GM19193 (cell line): ENCODE data around the gene EXOC4.

Experiments
- POLR2A ChIP-seq: IDR thresholded peaks from 4 replicates; pipeline ENCODE4 v1.6.1; 2011; ENCODE audit not compliant: insufficient read depth, insufficient read length; ENCODE audit errors: extremely low read depth

EXOC4 gene

GRCh38 chr7:133675510-133676218 is 422.8 kb downstream of the EXOC4 start:
- TF ChIP-seq POLR2A, result no peak

DNA sequence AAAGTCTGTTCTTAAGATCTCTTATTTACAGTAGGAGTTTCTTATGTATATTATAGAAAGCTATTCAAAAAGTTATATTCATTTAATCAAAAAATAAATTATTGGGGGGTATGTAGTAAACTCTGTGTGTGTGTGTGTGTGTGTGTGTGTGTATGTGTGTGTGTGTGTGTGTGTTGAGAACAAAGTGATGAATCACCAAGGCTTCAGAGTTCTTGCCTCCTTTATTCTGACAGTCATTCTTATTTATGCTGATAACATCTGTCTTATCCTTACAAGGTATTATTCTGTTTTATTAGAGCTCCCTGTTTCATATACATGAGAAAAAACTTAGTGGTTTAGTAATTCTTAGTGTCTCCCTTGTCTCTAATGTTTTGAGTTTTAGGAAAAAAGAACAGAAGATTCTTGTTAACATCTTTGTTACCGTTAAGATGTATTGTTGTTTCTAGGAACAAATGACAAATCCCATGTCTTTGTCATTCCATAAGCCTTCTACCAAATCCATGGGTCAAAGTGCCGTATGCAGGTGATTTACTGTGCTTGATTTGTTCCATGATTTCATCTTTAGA is 424.0 kb downstream of the EXOC4 start:
- no peak for TF ChIP-seq POLR2A

- TF ChIP-seq POLR2A, result no peak
Observed at GRCh38 chr7:133678137-133678814, 425.4 kb downstream of the EXOC4 start.

DNA sequence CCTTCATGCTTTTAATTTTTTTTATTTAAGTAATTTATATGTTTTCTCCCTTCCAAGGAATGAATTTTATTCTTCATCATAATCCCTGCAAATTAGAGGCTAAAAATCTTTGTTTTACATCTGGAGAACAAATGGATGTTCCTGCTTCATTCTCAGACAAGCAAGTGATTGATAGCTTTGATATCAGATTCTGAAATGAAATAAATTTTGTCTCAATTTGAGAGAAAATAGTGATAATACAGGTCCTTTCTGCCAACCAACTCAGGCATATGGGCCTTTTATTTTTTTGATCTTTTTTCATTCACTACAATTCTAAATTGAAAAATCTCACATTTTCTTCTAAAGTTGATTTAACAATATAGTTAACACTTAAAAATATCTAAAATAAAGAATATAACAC is 427.1 kb downstream of the EXOC4 start:
- TF ChIP-seq POLR2A, result no peak

DNA sequence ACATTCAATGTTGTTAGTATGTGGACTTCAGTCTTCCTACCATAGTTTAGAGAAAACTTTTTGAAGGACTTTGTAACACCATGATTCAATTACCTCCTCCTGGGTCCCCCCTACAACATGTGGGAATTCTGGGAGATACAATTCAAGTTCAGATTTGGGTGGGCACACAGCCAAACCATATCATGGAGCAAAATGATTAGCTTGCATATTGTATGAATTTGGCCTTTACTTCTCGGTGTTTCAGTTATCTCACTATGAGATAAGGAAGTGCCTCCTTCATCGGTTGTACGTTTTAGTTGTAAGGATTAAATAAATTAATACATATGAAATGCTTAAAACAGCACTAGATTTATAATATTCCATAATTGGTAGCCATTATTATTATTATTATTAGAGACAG is 428.7 kb downstream of the EXOC4 start:
- TF ChIP-seq POLR2A, result no peak

DNA sequence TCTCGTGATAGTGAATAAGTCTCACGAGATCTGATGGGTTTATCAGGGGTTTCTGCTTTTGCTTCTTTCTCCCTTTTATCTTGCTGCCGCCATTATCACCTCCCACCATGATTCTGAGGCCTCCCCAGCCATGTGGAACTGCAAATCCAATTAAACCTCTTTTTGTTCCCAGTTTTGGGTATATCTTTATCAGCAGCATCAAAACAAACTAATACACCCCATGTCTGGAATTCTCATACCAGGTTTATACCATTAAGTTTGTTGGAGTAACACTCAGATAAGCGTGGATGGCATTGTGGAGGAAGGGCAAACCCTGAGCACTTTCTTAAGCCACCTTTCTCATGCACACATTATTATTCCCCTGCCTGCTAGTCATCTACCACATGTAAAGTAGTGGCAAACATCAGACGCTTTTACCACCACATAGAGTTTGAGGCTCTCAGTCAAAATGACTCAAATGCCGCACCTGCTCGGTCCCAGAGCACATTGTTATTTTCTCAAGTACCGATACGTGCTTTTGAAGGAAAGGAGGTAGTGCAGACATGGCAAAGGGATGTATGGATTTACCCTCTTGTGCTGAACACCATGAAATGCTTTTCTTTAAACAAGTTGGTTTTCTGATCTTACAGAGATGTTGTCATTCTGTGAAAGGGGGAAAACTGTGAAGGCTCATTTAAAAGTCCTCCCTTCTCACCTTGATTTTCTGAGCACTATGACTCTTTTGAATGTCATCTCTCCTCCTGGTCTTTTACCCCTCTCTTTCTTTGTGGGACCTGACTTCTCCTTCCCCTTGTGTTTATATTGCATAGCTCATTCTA is 429.7 kb downstream of the EXOC4 start:
- TF ChIP-seq POLR2A, result no peak

DNA sequence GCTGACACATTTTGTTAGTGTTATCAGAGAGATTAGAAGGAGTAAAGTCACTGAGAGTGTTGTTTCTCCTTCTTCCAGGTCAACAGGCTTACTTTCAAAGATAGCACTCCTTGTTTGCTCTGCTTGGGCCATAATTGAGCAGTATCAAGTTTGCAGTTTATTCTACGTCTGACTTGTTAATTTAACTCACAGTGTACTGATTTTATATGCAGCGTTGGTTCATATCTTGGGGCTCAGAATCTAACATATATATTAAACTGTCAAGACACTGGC is 430.2 kb downstream of the EXOC4 start:
- no peak for TF ChIP-seq POLR2A

DNA sequence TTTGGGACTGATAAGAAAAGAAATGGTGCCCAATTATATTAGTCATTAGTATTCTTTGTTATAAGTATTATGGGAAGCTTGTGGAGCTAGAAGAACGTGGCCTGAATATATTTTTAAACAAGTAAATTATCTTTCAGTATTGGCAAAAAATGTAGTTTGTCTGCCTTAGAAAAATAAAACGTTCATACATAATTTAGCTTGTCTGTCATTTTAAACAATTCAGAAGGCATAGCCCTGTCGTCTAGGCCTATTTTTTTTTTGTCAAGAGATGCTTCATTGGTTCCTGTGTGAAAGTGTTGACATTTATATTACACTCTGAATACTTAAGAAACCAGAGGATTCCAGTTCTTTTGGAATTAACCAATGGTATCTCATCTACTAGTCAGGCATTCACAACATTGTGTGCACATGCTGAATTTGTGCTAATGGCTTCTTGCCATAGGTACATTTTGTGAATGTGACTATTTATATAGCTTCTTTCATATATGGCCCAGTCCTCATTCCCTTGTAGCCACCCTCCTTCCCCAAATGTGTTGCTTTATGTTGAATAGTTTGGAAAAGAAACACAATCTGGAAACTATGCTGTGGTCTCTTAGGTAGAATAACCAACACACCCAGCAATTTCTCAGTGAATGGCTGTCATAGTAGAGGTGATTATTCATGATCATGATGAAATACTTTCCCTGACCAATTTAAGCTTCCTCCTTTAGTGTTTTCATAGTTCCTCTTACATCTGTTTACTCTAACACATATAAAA is 435.8 kb downstream of the EXOC4 start:
- TF ChIP-seq POLR2A, result no peak

- no peak for TF ChIP-seq POLR2A
Observed at GRCh38 chr7:133690740-133691139, 437.9 kb downstream of the EXOC4 start.

DNA sequence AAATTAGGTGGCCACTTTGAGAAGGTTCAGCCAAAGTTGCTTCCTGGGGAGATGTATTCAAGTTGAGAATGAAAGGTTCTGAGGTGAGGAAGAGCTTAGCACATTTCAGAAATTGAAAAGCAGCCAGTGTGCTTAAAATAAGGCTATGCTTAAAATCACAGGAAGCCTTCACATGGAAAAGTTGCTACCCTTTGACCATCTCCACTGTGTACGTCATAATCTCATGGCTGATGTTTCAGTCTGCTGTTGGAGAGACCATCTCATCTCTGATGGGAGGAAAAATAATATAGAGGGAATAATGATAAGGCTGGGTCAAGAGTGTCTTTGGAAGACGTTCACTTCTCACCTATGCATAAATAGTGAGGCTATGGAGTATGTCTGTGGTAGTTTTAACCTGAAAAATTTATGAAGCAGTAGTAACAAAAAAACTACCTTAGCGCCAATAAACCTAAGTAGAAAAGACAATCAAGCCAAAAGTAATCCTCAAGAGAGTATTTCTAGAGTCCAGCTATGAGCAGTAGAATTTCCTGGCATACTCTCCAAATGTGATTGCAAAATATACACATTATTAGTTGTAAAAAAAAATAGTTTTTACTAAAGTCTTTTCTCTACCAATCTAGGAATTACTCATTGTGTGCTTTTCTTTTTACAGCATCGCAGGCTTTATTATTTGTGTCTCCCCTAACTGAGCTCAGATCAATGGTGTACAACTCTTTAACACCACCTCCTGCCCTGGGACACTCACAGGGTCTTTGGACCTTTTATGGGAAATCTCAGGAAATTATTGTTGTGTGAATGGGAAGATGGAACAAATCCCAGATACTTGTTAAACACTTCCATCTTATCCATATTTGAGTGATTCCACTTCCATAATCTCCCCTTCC is 439.1 kb downstream of the EXOC4 start:
- no peak for TF ChIP-seq POLR2A

GRCh38 chr7:133693281-133693680 is 440.4 kb downstream of the EXOC4 start:
- no peak for TF ChIP-seq POLR2A

GRCh38 chr7:133696056-133696455 is 443.2 kb downstream of the EXOC4 start:
- TF ChIP-seq POLR2A, result no peak

- no peak for TF ChIP-seq POLR2A
Observed at GRCh38 chr7:133697585-133697984, 444.7 kb downstream of the EXOC4 start.

GRCh38 chr7:133698127-133698526 is 445.2 kb downstream of the EXOC4 start:
- TF ChIP-seq POLR2A, result no peak
